ENCODE results near the gene CPVL.

CPVL gene

GRCh38 chr7:29154076-29154475 lies 7.7 kb upstream of the CPVL start:
- no peak for DNase-seq

- DNase-seq: no peak
These were observed 4.5 kb upstream of the CPVL start for GRCh38 chr7:29150856-29151255.

GRCh38 chr7:29149036-29149435 lies 2.7 kb upstream of the CPVL start:
- no peak for DNase-seq

GRCh38 chr7:29147821-29148220 lies 1.5 kb upstream of the CPVL start:
- no peak for DNase-seq

GRCh38 chr7:29146888-29147609 lies 712 bp upstream of the CPVL start:
- peak; percentile 43 for DNase-seq

GRCh38 chr7:29145553-29146056 lies 732 bp downstream of the CPVL start:
- peak; percentile 50 for DNase-seq

- DNase-seq: no peak
These were observed 2.6 kb downstream of the CPVL start for GRCh38 chr7:29143751-29144150.

GRCh38 chr7:29142021-29142727 lies 4.2 kb downstream of the CPVL start:
- no peak for DNase-seq

- DNase-seq: no peak
These were observed 5.4 kb downstream of the CPVL start for GRCh38 chr7:29140873-29141468.

- no peak for DNase-seq
These were observed 6.5 kb downstream of the CPVL start for GRCh38 chr7:29139796-29140195.

- no peak for DNase-seq
These were observed 7.1 kb downstream of the CPVL start for GRCh38 chr7:29139191-29139590.

GRCh38 chr7:29138588-29138987 lies 7.7 kb downstream of the CPVL start:
- no peak for DNase-seq

GRCh38 chr7:29135846-29136245 lies 10.5 kb downstream of the CPVL start:
- DNase-seq: no peak

- no peak for DNase-seq
These were observed 13.4 kb downstream of the CPVL start for GRCh38 chr7:29132980-29133379.

GRCh38 chr7:29131678-29132077 lies 14.7 kb downstream of the CPVL start:
- DNase-seq: peak; percentile 16

- DNase-seq: no peak
These were observed 16.2 kb downstream of the CPVL start for GRCh38 chr7:29130096-29130495.

GRCh38 chr7:29127527-29127926 lies 18.8 kb downstream of the CPVL start:
- no peak for DNase-seq

- DNase-seq: peak; percentile 81
These were observed 19.5 kb downstream of the CPVL start for GRCh38 chr7:29126804-29127203.

- peak; percentile 18 for DNase-seq
These were observed 22.6 kb downstream of the CPVL start for GRCh38 chr7:29123626-29124190.

- no peak for DNase-seq
These were observed 23.6 kb downstream of the CPVL start for GRCh38 chr7:29122759-29123158.

GRCh38 chr7:29122081-29122480 lies 24.3 kb downstream of the CPVL start:
- DNase-seq: no peak

GRCh38 chr7:29120955-29121354 lies 25.4 kb downstream of the CPVL start:
- peak; percentile 74 for DNase-seq

GRCh38 chr7:29119538-29119937 lies 26.8 kb downstream of the CPVL start:
- no peak for DNase-seq
